WTC11 (cell line): Measurements from ENCODE around the gene GNAS. TPM values are rescaled to one million over a fixed set of nuclear protein-coding genes. Genes with fewer than 3 reads are reported as not detected.

Source experiments
- ATAC-seq: fragments of 200-7000 bp; cut with Tn5 transposase; 2 replicates; pipeline ENCODE4 v1.10.0; 2021; ENCODE audit warnings: mild to moderate bottlenecking, moderate library complexity
- CTCF ChIA-PET: fragments of 300-600 bp; sonication (Branson Sonifier 250); formaldehyde crosslinking; loops from one replicate; lab custom pipeline; 2021; ENCODE audit warnings: antibody characterized with exemption; lab: Charles Lee
- POLR2A ChIA-PET: fragments of 350-600 bp; sonication (Branson Sonifier 250); formaldehyde crosslinking; loops from one replicate; lab custom pipeline; 2021; ENCODE audit warnings: antibody characterized with exemption; lab: Charles Lee
- DNase-seq: peaks from one replicate; pipeline ENCODE4 v3.0.0; 2021; ENCODE audit warnings: low spot score
- H3K27ac Mint-ChIP-seq: 2 replicates; pipeline ENCODE4 v1.8.0; 2021; ENCODE audit warnings: mixed read lengths
- H3K27me3 Mint-ChIP-seq: 2 replicates; pipeline ENCODE4 v1.8.0; 2021; ENCODE audit warnings: low read depth, mild to moderate bottlenecking, moderate library complexity, mixed read lengths
- H3K36me3 Mint-ChIP-seq: 2 replicates; pipeline ENCODE4 v1.8.0; 2021; ENCODE audit warnings: mixed read lengths
- H3K4me1 Mint-ChIP-seq: 2 replicates; pipeline ENCODE4 v1.8.0; 2022; ENCODE audit warnings: mixed read lengths
- H3K4me3 Mint-ChIP-seq: 2 replicates; pipeline ENCODE4 v1.8.0; 2021; ENCODE audit warnings: mild to moderate bottlenecking, moderate library complexity, mixed read lengths
- H3K9me3 Mint-ChIP-seq: 2 replicates; pipeline ENCODE4 v1.8.0; 2021; ENCODE audit warnings: mixed read lengths
- AFF4 ChIP-seq: sonication (generic); formaldehyde crosslinking; IDR thresholded peaks from 2 replicates; pipeline ENCODE4 v1.8.1; 2023; ENCODE audit warnings: mild to moderate bottlenecking, missing genetic modification reagents, borderline replicate concordance
- ATF2 ChIP-seq: sonication (generic); formaldehyde crosslinking; IDR thresholded peaks from 2 replicates; pipeline ENCODE4 v1.8.1; 2022; ENCODE audit warnings: low read depth, missing genetic modification reagents, borderline replicate concordance
- CREB1 ChIP-seq: sonication (generic); formaldehyde crosslinking; IDR thresholded peaks from 2 replicates; pipeline ENCODE4 v1.8.0; 2023; ENCODE audit warnings: mild to moderate bottlenecking, missing genetic modification reagents
- FOXK1 ChIP-seq: sonication (generic); formaldehyde crosslinking; IDR thresholded peaks from 2 replicates; pipeline ENCODE4 v1.8.0; 2022; ENCODE audit warnings: mild to moderate bottlenecking, moderate library complexity, missing genetic modification reagents
- FOXP4 ChIP-seq: sonication (generic); formaldehyde crosslinking; IDR thresholded peaks from 2 replicates; pipeline ENCODE4 v1.8.0; 2022; ENCODE audit warnings: mild to moderate bottlenecking, missing genetic modification reagents
- GRHL2 ChIP-seq: fragments of 250-450 bp; sonication (Bioruptor Pico); IDR thresholded peaks from 2 replicates; pipeline ENCODE4 v1.8.0; 2022; ENCODE audit warnings: mild to moderate bottlenecking, moderate library complexity; ENCODE audit not compliant: insufficient replicate concordance, severe bottlenecking
- IRF1 ChIP-seq: sonication (generic); formaldehyde crosslinking; IDR thresholded peaks from 2 replicates; pipeline ENCODE4 v1.8.0; 2023; ENCODE audit warnings: missing genetic modification reagents
- MAX ChIP-seq: sonication (generic); formaldehyde crosslinking; IDR thresholded peaks from 2 replicates; pipeline ENCODE4 v1.8.0; 2022; ENCODE audit warnings: mild to moderate bottlenecking, missing genetic modification reagents
- SMAD3 ChIP-seq: sonication (generic); formaldehyde crosslinking; IDR thresholded peaks from 2 replicates; pipeline ENCODE4 v1.8.0; 2022; ENCODE audit warnings: missing genetic modification reagents, mild to moderate bottlenecking, borderline replicate concordance
- ZBTB21 ChIP-seq: sonication (generic); formaldehyde crosslinking; IDR thresholded peaks from 2 replicates; pipeline ENCODE4 v1.8.1; 2023; ENCODE audit warnings: mild to moderate bottlenecking, missing genetic modification reagents, borderline replicate concordance
- ZBTB43 ChIP-seq: sonication (generic); formaldehyde crosslinking; IDR thresholded peaks from 2 replicates; pipeline ENCODE4 v1.8.1; 2023; ENCODE audit warnings: mild to moderate bottlenecking, missing genetic modification reagents
- ZNF263 ChIP-seq: sonication (generic); formaldehyde crosslinking; IDR thresholded peaks from 2 replicates; pipeline ENCODE4 v1.8.1; 2022; ENCODE audit warnings: low read depth, mild to moderate bottlenecking, moderate library complexity, missing genetic modification reagents
- total RNA-seq: library from RNA; stranded (reverse); gene quantifications from 3 replicates; pipeline ENCODE4 v1.2.3, GENCODE V29; 2021

GNAS gene
- total RNA-seq, 1 experiment from 2014 or later: 868 TPM

- TF ChIP-seq ZBTB21 (CRISPR knock-in tag) (no peak), SMAD3 (CRISPR knock-in tag) (no peak)
- TF ChIP-seq, all 79 proteins: peak for 8
Measured at GRCh38 chr20:58839474-58839874, 13.0 kb upstream of the GNAS start (continued).

GRCh38 chr20:58839991-58840747 lies 12.3 kb upstream of the GNAS start:
- peak overlapping the region; percentile 91 for H3K4me3 Mint-ChIP-seq
- TF ChIP-seq AFF4 (CRISPR knock-in tag) (no peak), ZNF263 (CRISPR knock-in tag) (no peak), MAX (CRISPR knock-in tag) (peak; percentile 35; the same call in 1 of the 2 replicates), IRF1 (CRISPR knock-in tag) (no peak), ZBTB43 (no peak), FOXP4 (peak; percentile 13; the same call in 1 of the 2 replicates), ATF2 (CRISPR knock-in tag) (no peak), CREB1 (CRISPR knock-in tag) (no peak), GRHL2 (CRISPR knock-in tag) (no peak), FOXK1 (CRISPR knock-in tag) (no peak)
- TF ChIP-seq, all 79 proteins: peak for 2
- H3K9me3 Mint-ChIP-seq: no peaks in the 10 kb centered on the region
- ChIA-PET CTCF (interaction anchor here (0.5 to 6.0 kb wide), 15 partner anchors 11 to 359 kb away, joined by 3 to 63 read pairs (median 5); partner anchors contain the start of genes GNAS, GNAS-AS1 and STX16), POLR2A (interaction anchor here (0.7 to 4.1 kb wide), 5 partner anchors 12 to 451 kb away, joined by 3 to 25 read pairs (median 10); partner anchors contain the start of genes GNAS, STX16 and VAPB)
- peaks cover 17% of the 10 kb centered on the region for H3K27me3 Mint-ChIP-seq
- peak; percentile 34 for DNase-seq
- H3K36me3 Mint-ChIP-seq: peaks cover 41% of the 10 kb centered on the region
- peak; percentile 3; the same call in 1 of the 2 replicates for ATAC-seq
- H3K27ac Mint-ChIP-seq: peak overlapping the region; percentile 90
- peaks cover 78% of the 10 kb centered on the region for H3K4me1 Mint-ChIP-seq
